K562 (cell line): ENCODE data around the gene NAP1L1. TPM values are rescaled to one million over a fixed set of nuclear protein-coding genes. Genes with fewer than 3 reads are reported as not detected.

ENCODE experiments used
- FOXJ3 ChIP-seq: sonication (generic); formaldehyde crosslinking; IDR thresholded peaks from 2 replicates; pipeline ENCODE4 v1.4.0; 2020; ENCODE audit warnings: mild to moderate bottlenecking, missing genetic modification reagents
- MYC ChIP-seq, 2 experiments: fragments of 250-450 bp in 1 of 2; sonication (Bioruptor Pico) in 1 of 2; IDR thresholded peaks; 2 replicates each; pipeline versions ENCODE4 v1.5.1 to v1.6.1; 2012 to 2021; ENCODE audit warnings: low read depth in 2 of 2, borderline replicate concordance in 1 of 2, improper control_type of control experiment in 1 of 2, low read length in 1 of 2, mild to moderate bottlenecking in 1 of 2, moderate library complexity in 1 of 2
- NBN ChIP-seq: fragments of 450-650 bp; IDR thresholded peaks from 2 replicates; pipeline ENCODE4 v1.6.1; 2016; ENCODE audit warnings: low read depth, mild to moderate bottlenecking
- ZEB2 ChIP-seq: fragments of 450-650 bp; IDR thresholded peaks from 2 replicates; pipeline ENCODE4 v1.6.1; 2016
- ZNF175 ChIP-seq: fragments of 200-800 bp; sonication (Bioruptor generic); IDR thresholded peaks from 2 replicates; pipeline ENCODE4 v1.6.1; 2016; ENCODE audit warnings: low read depth, mild to moderate bottlenecking, missing genetic modification characterization, missing compliant biosample characterization
- polyA plus RNA-seq, 8 experiments: library from polyadenylated mRNA; depleted of rRNA in 4 of 8; stranded (reverse) in 5 of 8; unstranded in 3 of 8; fragments of >200 nt; fragmentation: Nextera tagmentation in 2 of 8; fragmentation: Illumina TruSeq in 1 of 8; extraction: Ambion mirVana in 2 of 8; extraction: Trizol in 1 of 8; gene quantifications; 2 replicates each; pipeline versions ENCODE4 v1.2.1 to v1.2.3, GENCODE V29; 2011 to 2014; ENCODE audit warnings: inconsistent platforms in 1 of 8, missing spikeins in 1 of 8
- total RNA-seq, 7 experiments: library from RNA; depleted of rRNA in 6 of 7; stranded (reverse); fragments of >200 nt in 6 of 7; fragmentation: Illumina TruSeq in 2 of 7; extraction: Trizol in 2 of 7; gene quantifications; 2 replicates each; pipeline versions ENCODE4 v1.2.1 to v1.2.3, GENCODE V29; 2011 to 2021; ENCODE audit warnings: low replicate concordance in 1 of 7
- TF ChIP-seq, protein P1 (sequence below): sonication (generic); IDR thresholded peaks from 2 replicates; pipeline ENCODE4 v1.6.1; 2016
- TF ChIP-seq, protein P2 (sequence below): sonication (generic); formaldehyde crosslinking; IDR thresholded peaks from 2 replicates; pipeline ENCODE4 v1.8.0; 2022; ENCODE audit warnings: mild to moderate bottlenecking, missing genetic modification reagents
- TF ChIP-seq, protein P3 (sequence below): sonication (generic); formaldehyde crosslinking; IDR thresholded peaks from 2 replicates; pipeline ENCODE4 v1.8.0; 2022; ENCODE audit warnings: mild to moderate bottlenecking, missing genetic modification reagents
- TF ChIP-seq, protein P4 (sequence below): sonication (generic); formaldehyde crosslinking; IDR thresholded peaks from 2 replicates; pipeline ENCODE4 v1.8.1; 2023; ENCODE audit warnings: missing genetic modification reagents, mild to moderate bottlenecking, borderline replicate concordance
- TF ChIP-seq, protein P5 (sequence below): IDR thresholded peaks from 2 replicates; pipeline ENCODE4 v1.6.1; 2011; ENCODE audit not compliant: insufficient read length; ENCODE audit errors: extremely low read depth

Gene NAP1L1
- total and polyA plus RNA-seq, 9 of the 15 experiments (the other 6 are each of a cell fraction or from before 2014, with no cell fraction given), result 287 to 747 (median 450) TPM

DNA sequence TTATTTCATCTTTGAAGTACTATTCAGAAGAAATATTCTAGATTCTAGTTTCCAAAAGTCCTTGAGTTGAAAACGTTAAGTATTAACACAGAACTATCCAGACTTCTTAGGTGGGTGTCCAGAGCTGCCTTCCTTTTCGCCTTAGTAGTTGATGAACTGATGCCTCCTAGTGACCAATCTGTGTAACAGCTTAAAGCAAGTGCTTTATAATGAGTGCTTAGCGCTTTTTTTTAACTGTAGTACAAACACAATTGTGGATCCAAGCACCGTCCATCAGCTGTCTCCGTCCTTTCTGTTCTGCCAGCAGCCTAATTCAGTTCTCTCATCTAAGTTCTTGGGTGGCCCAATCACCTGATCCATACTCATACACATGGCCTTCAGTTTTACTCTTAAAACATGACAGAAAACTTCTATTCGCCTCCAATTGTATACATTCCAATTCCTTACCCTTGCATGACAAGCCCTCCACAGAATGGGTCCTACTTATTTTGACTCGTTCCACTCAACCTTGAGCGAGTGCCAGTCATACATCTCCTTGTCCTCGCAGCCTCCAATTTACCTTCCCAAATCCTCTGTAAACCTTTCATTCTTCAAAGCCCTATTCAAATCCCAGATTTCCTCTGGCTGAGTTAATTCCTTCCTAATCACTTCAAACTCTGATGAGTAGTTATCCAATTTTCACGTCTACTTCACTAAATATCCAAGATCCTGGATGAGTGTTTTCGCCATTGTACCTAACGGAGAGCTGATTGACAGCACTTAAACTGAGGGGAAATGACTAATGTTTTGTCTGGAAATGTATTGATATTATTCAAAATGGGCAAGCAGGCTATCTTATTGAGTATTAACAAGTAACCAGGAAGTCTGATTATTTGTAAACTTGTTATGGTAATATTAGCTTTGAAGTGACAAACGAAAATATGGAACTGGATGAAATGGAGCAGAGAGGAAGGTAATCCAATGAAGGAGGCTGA, 47.1 kb downstream of the NAP1L1 start (continued):
- TF ChIP-seq, protein P1, sequence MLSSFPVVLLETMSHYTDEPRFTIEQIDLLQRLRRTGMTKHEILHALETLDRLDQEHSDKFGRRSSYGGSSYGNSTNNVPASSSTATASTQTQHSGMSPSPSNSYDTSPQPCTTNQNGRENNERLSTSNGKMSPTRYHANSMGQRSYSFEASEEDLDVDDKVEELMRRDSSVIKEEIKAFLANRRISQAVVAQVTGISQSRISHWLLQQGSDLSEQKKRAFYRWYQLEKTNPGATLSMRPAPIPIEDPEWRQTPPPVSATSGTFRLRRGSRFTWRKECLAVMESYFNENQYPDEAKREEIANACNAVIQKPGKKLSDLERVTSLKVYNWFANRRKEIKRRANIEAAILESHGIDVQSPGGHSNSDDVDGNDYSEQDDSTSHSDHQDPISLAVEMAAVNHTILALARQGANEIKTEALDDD, result no peak
- no peak for TF ChIP-seq ZEB2
- TF ChIP-seq, protein P2, sequence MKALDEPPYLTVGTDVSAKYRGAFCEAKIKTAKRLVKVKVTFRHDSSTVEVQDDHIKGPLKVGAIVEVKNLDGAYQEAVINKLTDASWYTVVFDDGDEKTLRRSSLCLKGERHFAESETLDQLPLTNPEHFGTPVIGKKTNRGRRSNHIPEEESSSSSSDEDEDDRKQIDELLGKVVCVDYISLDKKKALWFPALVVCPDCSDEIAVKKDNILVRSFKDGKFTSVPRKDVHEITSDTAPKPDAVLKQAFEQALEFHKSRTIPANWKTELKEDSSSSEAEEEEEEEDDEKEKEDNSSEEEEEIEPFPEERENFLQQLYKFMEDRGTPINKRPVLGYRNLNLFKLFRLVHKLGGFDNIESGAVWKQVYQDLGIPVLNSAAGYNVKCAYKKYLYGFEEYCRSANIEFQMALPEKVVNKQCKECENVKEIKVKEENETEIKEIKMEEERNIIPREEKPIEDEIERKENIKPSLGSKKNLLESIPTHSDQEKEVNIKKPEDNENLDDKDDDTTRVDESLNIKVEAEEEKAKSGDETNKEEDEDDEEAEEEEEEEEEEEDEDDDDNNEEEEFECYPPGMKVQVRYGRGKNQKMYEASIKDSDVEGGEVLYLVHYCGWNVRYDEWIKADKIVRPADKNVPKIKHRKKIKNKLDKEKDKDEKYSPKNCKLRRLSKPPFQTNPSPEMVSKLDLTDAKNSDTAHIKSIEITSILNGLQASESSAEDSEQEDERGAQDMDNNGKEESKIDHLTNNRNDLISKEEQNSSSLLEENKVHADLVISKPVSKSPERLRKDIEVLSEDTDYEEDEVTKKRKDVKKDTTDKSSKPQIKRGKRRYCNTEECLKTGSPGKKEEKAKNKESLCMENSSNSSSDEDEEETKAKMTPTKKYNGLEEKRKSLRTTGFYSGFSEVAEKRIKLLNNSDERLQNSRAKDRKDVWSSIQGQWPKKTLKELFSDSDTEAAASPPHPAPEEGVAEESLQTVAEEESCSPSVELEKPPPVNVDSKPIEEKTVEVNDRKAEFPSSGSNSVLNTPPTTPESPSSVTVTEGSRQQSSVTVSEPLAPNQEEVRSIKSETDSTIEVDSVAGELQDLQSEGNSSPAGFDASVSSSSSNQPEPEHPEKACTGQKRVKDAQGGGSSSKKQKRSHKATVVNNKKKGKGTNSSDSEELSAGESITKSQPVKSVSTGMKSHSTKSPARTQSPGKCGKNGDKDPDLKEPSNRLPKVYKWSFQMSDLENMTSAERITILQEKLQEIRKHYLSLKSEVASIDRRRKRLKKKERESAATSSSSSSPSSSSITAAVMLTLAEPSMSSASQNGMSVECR (CRISPR knock-in tag), result no peak
- TF ChIP-seq, protein P3, sequence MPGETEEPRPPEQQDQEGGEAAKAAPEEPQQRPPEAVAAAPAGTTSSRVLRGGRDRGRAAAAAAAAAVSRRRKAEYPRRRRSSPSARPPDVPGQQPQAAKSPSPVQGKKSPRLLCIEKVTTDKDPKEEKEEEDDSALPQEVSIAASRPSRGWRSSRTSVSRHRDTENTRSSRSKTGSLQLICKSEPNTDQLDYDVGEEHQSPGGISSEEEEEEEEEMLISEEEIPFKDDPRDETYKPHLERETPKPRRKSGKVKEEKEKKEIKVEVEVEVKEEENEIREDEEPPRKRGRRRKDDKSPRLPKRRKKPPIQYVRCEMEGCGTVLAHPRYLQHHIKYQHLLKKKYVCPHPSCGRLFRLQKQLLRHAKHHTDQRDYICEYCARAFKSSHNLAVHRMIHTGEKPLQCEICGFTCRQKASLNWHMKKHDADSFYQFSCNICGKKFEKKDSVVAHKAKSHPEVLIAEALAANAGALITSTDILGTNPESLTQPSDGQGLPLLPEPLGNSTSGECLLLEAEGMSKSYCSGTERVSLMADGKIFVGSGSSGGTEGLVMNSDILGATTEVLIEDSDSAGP (CRISPR knock-in tag), result no peak
- TF ChIP-seq, protein P4, sequence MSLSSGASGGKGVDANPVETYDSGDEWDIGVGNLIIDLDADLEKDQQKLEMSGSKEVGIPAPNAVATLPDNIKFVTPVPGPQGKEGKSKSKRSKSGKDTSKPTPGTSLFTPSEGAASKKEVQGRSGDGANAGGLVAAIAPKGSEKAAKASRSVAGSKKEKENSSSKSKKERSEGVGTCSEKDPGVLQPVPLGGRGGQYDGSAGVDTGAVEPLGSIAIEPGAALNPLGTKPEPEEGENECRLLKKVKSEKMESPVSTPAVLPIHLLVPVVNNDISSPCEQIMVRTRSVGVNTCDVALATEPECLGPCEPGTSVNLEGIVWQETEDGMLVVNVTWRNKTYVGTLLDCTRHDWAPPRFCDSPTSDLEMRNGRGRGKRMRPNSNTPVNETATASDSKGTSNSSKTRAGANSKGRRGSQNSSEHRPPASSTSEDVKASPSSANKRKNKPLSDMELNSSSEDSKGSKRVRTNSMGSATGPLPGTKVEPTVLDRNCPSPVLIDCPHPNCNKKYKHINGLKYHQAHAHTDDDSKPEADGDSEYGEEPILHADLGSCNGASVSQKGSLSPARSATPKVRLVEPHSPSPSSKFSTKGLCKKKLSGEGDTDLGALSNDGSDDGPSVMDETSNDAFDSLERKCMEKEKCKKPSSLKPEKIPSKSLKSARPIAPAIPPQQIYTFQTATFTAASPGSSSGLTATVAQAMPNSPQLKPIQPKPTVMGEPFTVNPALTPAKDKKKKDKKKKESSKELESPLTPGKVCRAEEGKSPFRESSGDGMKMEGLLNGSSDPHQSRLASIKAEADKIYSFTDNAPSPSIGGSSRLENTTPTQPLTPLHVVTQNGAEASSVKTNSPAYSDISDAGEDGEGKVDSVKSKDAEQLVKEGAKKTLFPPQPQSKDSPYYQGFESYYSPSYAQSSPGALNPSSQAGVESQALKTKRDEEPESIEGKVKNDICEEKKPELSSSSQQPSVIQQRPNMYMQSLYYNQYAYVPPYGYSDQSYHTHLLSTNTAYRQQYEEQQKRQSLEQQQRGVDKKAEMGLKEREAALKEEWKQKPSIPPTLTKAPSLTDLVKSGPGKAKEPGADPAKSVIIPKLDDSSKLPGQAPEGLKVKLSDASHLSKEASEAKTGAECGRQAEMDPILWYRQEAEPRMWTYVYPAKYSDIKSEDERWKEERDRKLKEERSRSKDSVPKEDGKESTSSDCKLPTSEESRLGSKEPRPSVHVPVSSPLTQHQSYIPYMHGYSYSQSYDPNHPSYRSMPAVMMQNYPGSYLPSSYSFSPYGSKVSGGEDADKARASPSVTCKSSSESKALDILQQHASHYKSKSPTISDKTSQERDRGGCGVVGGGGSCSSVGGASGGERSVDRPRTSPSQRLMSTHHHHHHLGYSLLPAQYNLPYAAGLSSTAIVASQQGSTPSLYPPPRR (CRISPR knock-in tag), result no peak
- TF ChIP-seq ZNF175 (CRISPR knock-in tag), result no peak
- TF ChIP-seq FOXJ3 (CRISPR knock-in tag), result no peak
- TF ChIP-seq NBN, result no peak
- no peak for TF ChIP-seq MYC (IDR thresholded peaks at IDR 0.05; ENCODE audit: low read depth, low read length)
- TF ChIP-seq MYC (CRISPR knock-in tag; IDR thresholded peaks at IDR 0.05; ENCODE audit: borderline replicate concordance, low read depth), result no peak
- TF ChIP-seq, protein P5, sequence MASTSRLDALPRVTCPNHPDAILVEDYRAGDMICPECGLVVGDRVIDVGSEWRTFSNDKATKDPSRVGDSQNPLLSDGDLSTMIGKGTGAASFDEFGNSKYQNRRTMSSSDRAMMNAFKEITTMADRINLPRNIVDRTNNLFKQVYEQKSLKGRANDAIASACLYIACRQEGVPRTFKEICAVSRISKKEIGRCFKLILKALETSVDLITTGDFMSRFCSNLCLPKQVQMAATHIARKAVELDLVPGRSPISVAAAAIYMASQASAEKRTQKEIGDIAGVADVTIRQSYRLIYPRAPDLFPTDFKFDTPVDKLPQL, result no peak
